ENCODE results near the gene CMTM4.

- TF ChIP-seq, protein P1, sequence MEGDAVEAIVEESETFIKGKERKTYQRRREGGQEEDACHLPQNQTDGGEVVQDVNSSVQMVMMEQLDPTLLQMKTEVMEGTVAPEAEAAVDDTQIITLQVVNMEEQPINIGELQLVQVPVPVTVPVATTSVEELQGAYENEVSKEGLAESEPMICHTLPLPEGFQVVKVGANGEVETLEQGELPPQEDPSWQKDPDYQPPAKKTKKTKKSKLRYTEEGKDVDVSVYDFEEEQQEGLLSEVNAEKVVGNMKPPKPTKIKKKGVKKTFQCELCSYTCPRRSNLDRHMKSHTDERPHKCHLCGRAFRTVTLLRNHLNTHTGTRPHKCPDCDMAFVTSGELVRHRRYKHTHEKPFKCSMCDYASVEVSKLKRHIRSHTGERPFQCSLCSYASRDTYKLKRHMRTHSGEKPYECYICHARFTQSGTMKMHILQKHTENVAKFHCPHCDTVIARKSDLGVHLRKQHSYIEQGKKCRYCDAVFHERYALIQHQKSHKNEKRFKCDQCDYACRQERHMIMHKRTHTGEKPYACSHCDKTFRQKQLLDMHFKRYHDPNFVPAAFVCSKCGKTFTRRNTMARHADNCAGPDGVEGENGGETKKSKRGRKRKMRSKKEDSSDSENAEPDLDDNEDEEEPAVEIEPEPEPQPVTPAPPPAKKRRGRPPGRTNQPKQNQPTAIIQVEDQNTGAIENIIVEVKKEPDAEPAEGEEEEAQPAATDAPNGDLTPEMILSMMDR (conservative IDR thresholded peaks at IDR 0.05; ENCODE audit: low read length), result no peak
- no peak for TF ChIP-seq EZH2phosphoT487 (IDR thresholded peaks at IDR 0.05; ENCODE audit: borderline replicate concordance)
Measured at GRCh38 chr16:66647866-66648265, 48.7 kb downstream of the CMTM4 start.
